HG03097 (cell line): ENCODE data around the gene CACNA1H.
"Not testable (repeated sequence)": the region's sequence is repeated elsewhere in the genome, so short reads cannot be mapped to it uniquely, and the experiment has no call there.

Experiments
- ATAC-seq: cut with Tn5 transposase; IDR thresholded peaks from one replicate; pipeline ENCODE4 v1.9.1; 2021; ENCODE audit not compliant: unreplicated experiment, low FRiP score

The CACNA1H gene

DNA sequence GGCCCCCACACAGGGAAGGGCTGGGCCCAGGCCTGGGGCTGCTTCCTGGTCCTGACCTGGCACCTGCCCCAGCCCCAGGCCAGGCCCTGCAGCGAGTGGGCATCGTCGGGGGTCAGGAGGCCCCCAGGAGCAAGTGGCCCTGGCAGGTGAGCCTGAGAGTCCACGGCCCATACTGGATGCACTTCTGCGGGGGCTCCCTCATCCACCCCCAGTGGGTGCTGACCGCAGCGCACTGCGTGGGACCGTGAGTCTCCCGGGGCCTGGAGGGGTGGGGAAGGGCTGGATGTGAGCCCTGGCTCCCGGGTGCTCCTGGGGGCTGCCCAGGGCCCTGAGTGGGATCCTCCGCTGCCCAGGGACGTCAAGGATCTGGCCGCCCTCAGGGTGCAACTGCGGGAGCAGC lies 88.2 kb downstream of the CACNA1H start:
- not testable (repeated sequence) for ATAC-seq

- not testable (repeated sequence) for ATAC-seq
Observed at GRCh38 chr16:1243363-1243762, 90.5 kb downstream of the CACNA1H start.

GRCh38 chr16:1243907-1244850 lies 91.3 kb downstream of the CACNA1H start:
- ATAC-seq = not testable (repeated sequence)

GRCh38 chr16:1244881-1245280 lies 92.0 kb downstream of the CACNA1H start:
- no peak for ATAC-seq

DNA sequence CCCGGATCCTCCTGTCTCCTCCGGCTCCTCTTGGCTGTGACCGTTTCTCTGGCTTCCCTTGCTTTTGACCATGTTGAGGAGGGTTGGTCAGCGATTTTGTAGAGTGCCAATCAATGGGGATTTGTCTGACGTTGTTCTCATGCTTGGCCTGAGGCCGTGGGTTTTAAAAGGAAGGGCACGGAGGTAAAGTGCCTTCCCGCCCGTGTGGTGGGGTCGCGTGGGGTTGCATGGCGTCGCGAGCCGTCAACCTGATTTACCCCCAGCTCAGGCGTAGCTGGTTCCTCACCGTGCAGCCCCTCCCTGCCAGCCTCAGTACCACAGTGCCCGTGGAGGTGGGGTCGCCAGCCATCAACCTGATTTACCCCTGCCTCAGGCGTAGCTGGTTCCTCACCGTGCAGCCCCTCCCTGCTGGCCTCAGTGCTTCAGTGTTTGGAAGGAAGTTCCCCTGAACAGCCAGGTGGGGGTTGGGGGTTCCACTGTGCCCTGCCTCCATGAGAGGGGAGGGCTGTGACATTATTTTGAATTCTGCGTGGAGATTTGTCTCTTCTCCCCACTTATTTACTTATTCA lies 92.6 kb downstream of the CACNA1H start:
- ATAC-seq = no peak

DNA sequence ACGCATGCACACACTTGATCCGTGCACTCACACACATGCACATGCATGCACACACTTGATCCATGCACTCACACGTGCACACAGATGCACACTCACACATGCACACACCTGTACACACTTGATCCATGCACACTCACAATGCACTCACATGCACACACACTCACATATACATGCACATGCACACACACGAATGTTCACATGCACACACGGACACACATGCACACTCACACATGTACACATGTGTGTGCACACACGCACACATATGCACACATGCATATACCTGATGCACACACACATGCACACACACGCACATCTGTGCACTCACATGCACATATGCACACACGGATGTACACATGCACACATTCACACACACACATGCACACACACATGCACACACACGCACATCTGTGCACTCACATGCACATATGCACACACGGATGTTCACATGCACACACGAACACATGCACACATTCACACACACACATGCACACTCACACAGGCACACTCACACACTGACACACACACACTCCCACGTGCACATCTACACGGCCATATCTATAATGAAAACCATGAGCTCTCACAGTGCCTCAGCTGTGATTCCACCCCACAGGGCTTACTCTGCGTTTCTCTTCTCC lies 95.1 kb downstream of the CACNA1H start:
- not testable (repeated sequence) for ATAC-seq

GRCh38 chr16:1249031-1249755 lies 96.3 kb downstream of the CACNA1H start:
- not testable (repeated sequence) for ATAC-seq

- not testable (repeated sequence) for ATAC-seq
Observed at GRCh38 chr16:1253701-1254364, 100.9 kb downstream of the CACNA1H start.

- not testable (repeated sequence) for ATAC-seq
Observed at GRCh38 chr16:1254821-1255220, 101.9 kb downstream of the CACNA1H start.

GRCh38 chr16:1255276-1256122 lies 102.6 kb downstream of the CACNA1H start, which contains the start of gene TPSD1:
Gene TPSD1 (plus strand): TSS chr16:1256069. CDS start chr16:1256281, 212 bp downstream.
- not testable (repeated sequence) for ATAC-seq

DNA sequence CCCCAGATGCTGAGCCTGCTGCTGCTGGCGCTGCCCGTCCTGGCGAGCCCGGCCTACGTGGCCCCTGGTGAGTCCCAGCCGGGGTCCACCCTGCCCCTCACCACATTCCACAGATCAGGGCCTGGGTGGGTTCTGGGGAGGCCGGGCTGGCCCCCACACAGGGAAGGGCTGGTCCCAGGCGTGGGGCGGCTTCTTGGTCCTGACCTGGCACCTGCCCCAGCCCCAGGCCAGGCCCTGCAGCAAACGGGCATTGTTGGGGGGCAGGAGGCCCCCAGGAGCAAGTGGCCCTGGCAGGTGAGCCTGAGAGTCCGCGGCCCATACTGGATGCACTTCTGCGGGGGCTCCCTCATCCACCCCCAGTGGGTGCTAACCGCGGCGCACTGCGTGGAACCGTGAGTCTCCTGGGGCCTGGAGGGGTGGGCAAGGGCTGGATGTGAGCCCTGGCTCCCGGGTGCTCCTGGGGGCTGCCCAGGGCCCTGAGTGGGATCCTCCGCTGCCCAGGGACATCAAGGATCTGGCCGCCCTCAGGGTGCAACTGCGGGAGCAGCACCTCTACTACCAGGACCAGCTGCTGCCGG lies 103.5 kb downstream of the CACNA1H start:
- not testable (repeated sequence) for ATAC-seq

- ATAC-seq = no peak
Observed at GRCh38 chr16:1256874-1257322, 104.0 kb downstream of the CACNA1H start.

DNA sequence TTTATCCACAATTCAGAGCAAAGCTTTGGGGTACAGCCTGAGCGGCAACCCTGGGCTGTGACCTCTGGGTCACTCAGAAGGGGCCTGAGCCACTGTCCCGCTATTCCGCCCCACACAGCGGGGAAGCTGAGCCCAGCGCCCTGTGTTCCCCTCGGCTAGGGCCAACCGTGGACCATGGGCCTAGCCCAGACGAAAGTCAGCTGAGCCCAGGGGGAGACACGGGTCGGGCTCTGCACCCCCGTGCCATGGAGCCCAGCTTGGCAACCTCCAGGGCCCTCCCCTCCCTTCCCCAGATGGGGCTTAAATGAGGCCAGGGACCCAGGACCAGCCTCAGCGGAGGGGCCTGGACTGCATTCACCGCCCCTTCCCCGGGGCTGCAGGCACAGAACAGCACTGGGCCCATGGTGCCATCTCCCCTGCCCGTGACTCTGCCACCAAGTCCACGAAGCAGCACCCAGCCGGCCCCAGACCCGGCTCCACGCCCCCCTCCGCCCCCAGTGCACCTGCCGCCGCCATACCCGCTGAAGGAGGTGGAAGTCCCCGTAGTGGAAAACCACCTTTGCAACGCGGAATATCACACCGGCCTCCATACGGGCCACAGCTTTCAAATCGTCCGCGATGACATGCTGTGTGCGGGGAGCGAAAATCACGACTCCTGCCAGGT lies 104.8 kb downstream of the CACNA1H start:
- no peak for ATAC-seq

DNA sequence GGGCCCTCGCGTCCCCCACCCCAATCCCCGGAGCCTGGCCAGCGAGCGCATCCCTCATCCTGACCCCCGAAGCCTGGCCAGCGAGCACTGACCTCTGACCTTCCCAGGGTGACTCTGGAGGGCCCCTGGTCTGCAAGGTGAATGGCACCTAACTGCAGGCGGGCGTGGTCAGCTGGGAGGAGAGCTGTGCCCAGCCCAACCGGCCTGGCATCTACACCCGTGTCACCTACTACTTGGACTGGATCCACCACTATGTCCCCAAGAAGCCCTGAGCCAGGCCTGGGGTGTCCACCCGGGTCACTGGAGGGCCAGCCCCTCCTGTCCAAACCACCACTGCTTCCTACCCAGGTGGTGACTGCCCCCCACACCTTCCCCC lies 105.3 kb downstream of the CACNA1H start:
- ATAC-seq = no peak

DNA sequence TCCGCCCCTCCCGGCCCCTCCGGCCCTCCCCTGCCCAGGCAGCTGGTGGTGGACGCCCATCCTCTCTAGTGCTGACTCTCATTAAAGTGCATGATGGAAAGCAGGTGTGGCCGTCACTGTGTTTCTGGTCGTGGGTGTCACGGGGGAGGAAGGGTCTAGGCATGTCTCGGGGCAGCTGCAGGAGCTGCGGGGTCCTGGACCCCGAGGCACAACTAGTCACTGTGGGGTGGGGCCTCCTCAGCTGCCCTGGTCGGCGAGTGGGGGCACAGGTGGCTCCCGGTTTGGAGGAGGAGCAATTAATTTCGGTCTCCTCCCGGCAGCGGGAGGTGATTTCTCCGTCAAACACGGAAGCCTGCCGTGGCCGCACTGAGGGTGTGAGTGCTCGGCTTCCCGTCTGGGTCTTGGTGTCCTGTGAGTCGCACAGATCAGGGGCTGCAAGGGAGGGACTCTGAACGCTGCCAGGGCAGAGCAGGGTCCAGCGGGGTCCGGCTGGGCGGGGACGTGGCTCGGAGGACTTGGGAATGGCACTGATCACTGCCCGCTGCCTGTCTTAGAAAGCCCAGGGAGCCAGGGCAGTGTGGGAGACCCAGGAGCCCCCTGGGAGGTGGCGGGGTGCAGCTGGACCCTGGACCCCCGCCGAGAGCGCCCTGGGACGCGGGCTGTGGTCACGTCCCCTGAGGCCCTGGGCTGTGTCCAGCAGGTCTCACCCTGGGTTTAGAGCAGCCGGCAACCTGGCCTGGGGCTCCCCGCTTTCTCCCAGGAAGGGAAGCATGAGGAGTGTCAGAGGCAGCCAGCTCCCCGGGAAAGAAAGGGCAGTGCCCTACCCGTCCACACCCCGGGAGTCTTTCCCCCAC lies 106.2 kb downstream of the CACNA1H start:
- no peak for ATAC-seq

GRCh38 chr16:1259760-1260068 lies 106.8 kb downstream of the CACNA1H start:
- no peak for ATAC-seq

DNA sequence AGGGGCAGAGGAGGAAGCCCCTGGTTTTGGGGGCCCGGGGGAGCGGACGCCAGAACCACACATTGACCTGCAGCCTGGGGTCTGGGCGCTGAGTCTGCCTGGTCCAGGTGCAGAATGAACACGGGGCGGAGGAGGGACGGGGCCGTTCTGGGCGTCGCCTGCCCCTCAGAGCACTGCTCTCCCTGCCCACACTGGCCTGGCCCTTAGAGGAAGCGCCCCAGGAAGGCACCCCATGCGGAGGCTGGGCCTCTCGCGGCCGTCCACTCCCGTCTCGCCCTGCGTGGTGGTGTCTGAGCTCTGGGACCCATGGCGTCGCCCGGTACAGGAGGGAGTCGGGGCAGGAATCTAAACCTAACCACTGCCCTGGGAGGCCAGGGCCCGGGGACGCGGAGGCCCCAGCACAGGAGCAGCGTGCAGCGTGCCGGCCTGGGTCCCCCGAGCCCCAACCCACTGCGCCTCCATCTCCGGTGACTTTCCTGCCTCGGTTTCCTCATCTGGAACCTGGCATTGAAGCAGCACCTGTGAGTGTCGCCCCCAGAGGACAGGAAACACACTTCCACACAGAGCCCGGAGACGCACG lies 107.3 kb downstream of the CACNA1H start:
- no peak for ATAC-seq
